Left lung (tissue), 14 donors: ENCODE measurements around the gene ZNF148. TPM values are rescaled to one million over a fixed set of nuclear protein-coding genes. Genes with fewer than 3 reads are reported as not detected.

Experiments
- ATAC-seq: fragments of 200-7000 bp; cut with Tn5 transposase; one replicate; pipeline ENCODE4 v1.9.1; 2020; ENCODE audit warnings: moderate library complexity
- DNase-seq, 4 donors: peaks; one replicate each; pipeline ENCODE4 v3.0.0-alpha.2; 2013 to 2020
- H3K27ac ChIP-seq, 2 donors: fragments of 200-600 bp; sonication (generic) in 1 of 2; one replicate each; pipeline versions ENCODE4 v1.5.0 to v1.8.0; 2020 to 2021
- H3K27me3 ChIP-seq, 2 donors: fragments of 200-600 bp; sonication (generic) in 1 of 2; one replicate each; pipeline versions ENCODE4 v1.5.0 to v1.8.0; 2020 to 2021
- H3K36me3 ChIP-seq, 2 donors: fragments of 200-600 bp; sonication (generic) in 1 of 2; one replicate each; pipeline versions ENCODE4 v1.5.0 to v1.8.0; 2020 to 2021
- H3K4me1 ChIP-seq, 2 donors: fragments of 200-600 bp; one replicate each; pipeline ENCODE4 v1.8.0; 2021
- H3K4me3 ChIP-seq, 2 donors: fragments of 200-600 bp; sonication (generic) in 1 of 2; one replicate each; pipeline versions ENCODE4 v1.5.0 to v1.8.0; 2020 to 2021; ENCODE audit warnings: mild to moderate bottlenecking in 1 of 2
- H3K9me3 ChIP-seq, 2 donors: fragments of 200-600 bp; sonication (generic) in 1 of 2; one replicate each; pipeline versions ENCODE4 v1.5.0 to v1.8.0; 2020 to 2021
- CTCF ChIP-seq, 2 donors: fragments of 200-600 bp; sonication (generic) in 1 of 2; IDR thresholded peaks; one replicate each; pipeline versions ENCODE4 v1.5.0 to v1.8.0; 2021; ENCODE audit warnings: antibody characterized with exemption in 2 of 2
- intact Hi-C, 2 donors: fragments of 100-400 bp; cut with DNase I; formaldehyde crosslinking; loops; one replicate each; pipeline versions ENCODE4 v1.11.2 to v1.14.2; 2022
- long read RNA-seq, 12 donors: library from polyadenylated mRNA in 2 of 12; unstranded in 2 of 12; transcript quantifications; one replicate each; pipeline ENCODE4 v2.0.0 and lab custom pipeline, GENCODE V29; 2019 to 2026
- polyA plus RNA-seq, 6 donors: library from polyadenylated mRNA; unstranded; fragments of 120-200 nt; gene quantifications; one replicate each; pipeline ENCODE4 v1.2.1, GENCODE V29; 2013; ENCODE audit not compliant: insufficient read length in 6 of 6
- total RNA-seq, 2 donors: library from RNA; stranded (reverse); fragmentation: NEBNext Ultra II Directional; extraction: Animal tissue kit (Norgen Biotek cat#: 25700); gene quantifications; one replicate each; pipeline ENCODE4 v1.2.1, GENCODE V29; 2021
- donor health status: DM: no; HTN: yes; CAD: no.
- donor health status: DM: no; HTN: no; CAD: no.

The ZNF148 gene, protein sequence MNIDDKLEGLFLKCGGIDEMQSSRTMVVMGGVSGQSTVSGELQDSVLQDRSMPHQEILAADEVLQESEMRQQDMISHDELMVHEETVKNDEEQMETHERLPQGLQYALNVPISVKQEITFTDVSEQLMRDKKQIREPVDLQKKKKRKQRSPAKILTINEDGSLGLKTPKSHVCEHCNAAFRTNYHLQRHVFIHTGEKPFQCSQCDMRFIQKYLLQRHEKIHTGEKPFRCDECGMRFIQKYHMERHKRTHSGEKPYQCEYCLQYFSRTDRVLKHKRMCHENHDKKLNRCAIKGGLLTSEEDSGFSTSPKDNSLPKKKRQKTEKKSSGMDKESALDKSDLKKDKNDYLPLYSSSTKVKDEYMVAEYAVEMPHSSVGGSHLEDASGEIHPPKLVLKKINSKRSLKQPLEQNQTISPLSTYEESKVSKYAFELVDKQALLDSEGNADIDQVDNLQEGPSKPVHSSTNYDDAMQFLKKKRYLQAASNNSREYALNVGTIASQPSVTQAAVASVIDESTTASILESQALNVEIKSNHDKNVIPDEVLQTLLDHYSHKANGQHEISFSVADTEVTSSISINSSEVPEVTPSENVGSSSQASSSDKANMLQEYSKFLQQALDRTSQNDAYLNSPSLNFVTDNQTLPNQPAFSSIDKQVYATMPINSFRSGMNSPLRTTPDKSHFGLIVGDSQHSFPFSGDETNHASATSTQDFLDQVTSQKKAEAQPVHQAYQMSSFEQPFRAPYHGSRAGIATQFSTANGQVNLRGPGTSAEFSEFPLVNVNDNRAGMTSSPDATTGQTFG
- total RNA-seq (10 to 100 TPM; 44.3 to 44.9 TPM), polyA plus RNA-seq (10 to 100 TPM; 35.2 to 43.1 (median 38.3) TPM)
- long read RNA-seq, donor 1, full-length matches to known transcripts: 6 of 6 reads
- long read RNA-seq, donor 1, partial matches to known transcripts: 0 of 6 reads
- long read RNA-seq, donor 1, other reads (novel, unspliced or antisense): 0 of 6 reads
- long read RNA-seq, donor 2, full-length matches to known transcripts: 6 of 6 reads
- long read RNA-seq, donor 2, partial matches to known transcripts: 0 of 6 reads
- long read RNA-seq, donor 2, other reads (novel, unspliced or antisense): 0 of 6 reads
- long read RNA-seq, donor 3, full-length matches to known transcripts: 2 of 2 reads
- long read RNA-seq, donor 3, partial matches to known transcripts: 0 of 2 reads
- long read RNA-seq, donor 3, other reads (novel, unspliced or antisense): 0 of 2 reads
- long read RNA-seq, donor 4, full-length matches to known transcripts: 2 of 7 reads
- long read RNA-seq, donor 4, partial matches to known transcripts: 1 of 7 reads
- long read RNA-seq, donor 4, other reads (novel, unspliced or antisense): 4 of 7 reads
- long read RNA-seq, donor 5, full-length matches to known transcripts: 3 of 3 reads
- long read RNA-seq, donor 5, partial matches to known transcripts: 0 of 3 reads
- long read RNA-seq, donor 5, other reads (novel, unspliced or antisense): 0 of 3 reads
- long read RNA-seq, donor 6, full-length matches to known transcripts: 4 of 4 reads
- long read RNA-seq, donor 6, partial matches to known transcripts: 0 of 4 reads
- long read RNA-seq, donor 6, other reads (novel, unspliced or antisense): 0 of 4 reads
- long read RNA-seq, donor 7, full-length matches to known transcripts: 7 of 7 reads
- long read RNA-seq, donor 7, partial matches to known transcripts: 0 of 7 reads
- long read RNA-seq, donor 7, other reads (novel, unspliced or antisense): 0 of 7 reads
- long read RNA-seq, donor 8, full-length matches to known transcripts: 8 of 8 reads
- long read RNA-seq, donor 8, partial matches to known transcripts: 0 of 8 reads
- long read RNA-seq, donor 8, other reads (novel, unspliced or antisense): 0 of 8 reads
- long read RNA-seq, donor 9: 0 reads
- long read RNA-seq, donor 10, partial matches to known transcripts: 1 of 1 reads
- long read RNA-seq, donor 10, other reads (novel, unspliced or antisense): 0 of 1 reads
- long read RNA-seq, donor 11, full-length matches to known transcripts: 4 of 4 reads
- long read RNA-seq, donor 11, partial matches to known transcripts: 0 of 4 reads
- long read RNA-seq, donor 11, other reads (novel, unspliced or antisense): 0 of 4 reads
- long read RNA-seq, donor 12, full-length matches to known transcripts: 8 of 8 reads
- long read RNA-seq, donor 12, partial matches to known transcripts: 0 of 8 reads
- long read RNA-seq, donor 12, other reads (novel, unspliced or antisense): 0 of 8 reads

- Histone ChIP-seq H3K9me3 (no peaks in the 10 kb centered on the region), H3K36me3 (no peaks in the 10 kb centered on the region), H3K4me1 (peaks cover 5 to 38% of the 10 kb centered on the region in 2 donors), H3K27me3 (no peaks in the 10 kb centered on the region), H3K27ac (peak within 1 kb of the TSS; percentile 91 to 92), H3K4me3 (peak within 1 kb of the TSS; percentile 79 to 84)
- intact Hi-C loops: no loop called here
- DNase-seq: peak; percentile 89 to 99 (median 93)
- no peak for TF ChIP-seq CTCF (IDR thresholded peaks at IDR 0.05)
- ATAC-seq: peak; percentile 99
Measured at GRCh38 chr3:125374996-125375941, at the start of gene ZNF148. ZNF148 (minus strand) TSS chr3:125375325; CDS start chr3:125313640, 61,685 bp downstream.

GRCh38 chr3:125418306-125418705 lies 43.2 kb upstream of the ZNF148 start:
- DNase-seq (no peak), ATAC-seq (no peak)
- no peak for TF ChIP-seq CTCF (IDR thresholded peaks at IDR 0.05)
- H3K4me3 ChIP-seq: no peak overlapping the region
- H3K4me1 ChIP-seq: no peaks in the 10 kb centered on the region
- H3K9me3 ChIP-seq: peaks cover 0 to 5% of the 10 kb centered on the region in 2 donors
- H3K27me3 ChIP-seq: no peaks in the 10 kb centered on the region
- no peaks in the 10 kb centered on the region for H3K36me3 ChIP-seq
- no peak overlapping the region for H3K27ac ChIP-seq
- intact Hi-C loops: no loop called here

- H3K27ac ChIP-seq: no peak overlapping the region
- no peaks in the 10 kb centered on the region for H3K4me1 ChIP-seq
- ATAC-seq (no peak), DNase-seq (no peak)
- intact Hi-C loops: no loop called here
- peaks cover 0 to 5% of the 10 kb centered on the region in 2 donors for H3K9me3 ChIP-seq
- no peak for TF ChIP-seq CTCF (IDR thresholded peaks at IDR 0.05)
- H3K27me3 ChIP-seq: no peaks in the 10 kb centered on the region
- no peaks in the 10 kb centered on the region for H3K36me3 ChIP-seq
- H3K4me3 ChIP-seq: no peak overlapping the region
Measured at GRCh38 chr3:125416235-125416634, 41.1 kb upstream of the ZNF148 start.
